ENCODE measurements around the gene CRK. TPM values are rescaled to one million over a fixed set of nuclear protein-coding genes. Genes with fewer than 3 reads are reported as not detected.

CRK gene
- total RNA-seq, 2 donors from 2014 or later, result 36.0 to 49.8 TPM

- no peak for TF ChIP-seq CTCF (IDR thresholded peaks at IDR 0.05)
- no peak overlapping the region for H3K27ac ChIP-seq
- H3K4me3 ChIP-seq, result no peak overlapping the region
- peaks cover 0 to 90% of the 10 kb centered on the region in 2 donors for H3K4me1 ChIP-seq
- H3K9me3 ChIP-seq, result no peaks in the 10 kb centered on the region
- no peak for DNase-seq (ENCODE audit: low spot score)
- H3K27me3 ChIP-seq, result no peaks in the 10 kb centered on the region
- H3K36me3 ChIP-seq, result no peaks in the 10 kb centered on the region
Observed at GRCh38 chr17:1374431-1375177, 81.4 kb downstream of the CRK start.

- Histone ChIP-seq H3K36me3 (no peaks in the 10 kb centered on the region), H3K4me3 (no peak overlapping the region), H3K9me3 (no peaks in the 10 kb centered on the region), H3K27ac (no peak overlapping the region), H3K27me3 (no peaks in the 10 kb centered on the region), H3K4me1 (peaks cover 0 to 90% of the 10 kb centered on the region in 2 donors)
- no peak for DNase-seq (ENCODE audit: low spot score)
- TF ChIP-seq CTCF (IDR thresholded peaks at IDR 0.05), result no peak
Observed at GRCh38 chr17:1373707-1374237, 82.3 kb downstream of the CRK start.

- Histone ChIP-seq H3K4me1 (peaks cover 0 to 88% of the 10 kb centered on the region in 2 donors), H3K36me3 (no peaks in the 10 kb centered on the region), H3K4me3 (no peak overlapping the region), H3K27ac (no peak overlapping the region), H3K27me3 (no peaks in the 10 kb centered on the region), H3K9me3 (no peaks in the 10 kb centered on the region)
- DNase-seq (ENCODE audit: low spot score), result no peak
- no peak for TF ChIP-seq CTCF (IDR thresholded peaks at IDR 0.05)
Observed at GRCh38 chr17:1372618-1373017, 83.4 kb downstream of the CRK start.

GRCh38 chr17:1371893-1372590 is 84.0 kb downstream of the CRK start:
- Histone ChIP-seq H3K9me3 (no peaks in the 10 kb centered on the region), H3K36me3 (no peaks in the 10 kb centered on the region), H3K27me3 (no peaks in the 10 kb centered on the region), H3K4me3 (no peak overlapping the region), H3K27ac (no peak overlapping the region), H3K4me1 (peaks cover 0 to 88% of the 10 kb centered on the region in 2 donors)
- TF ChIP-seq CTCF (IDR thresholded peaks at IDR 0.05), result no peak
- no peak for DNase-seq (ENCODE audit: low spot score)

Other genes with a start within 250 kb of the CRK start
- gene BHLHA9, start 185.8 kb downstream of the CRK start, total RNA-seq, result not detected
- gene TRARG1, start 176.6 kb downstream of the CRK start, total RNA-seq, result 1 to 10 TPM in 1 of 2 donors, under 1 TPM in 1; 0.48 to 4.2 TPM
- 100 to 1,000 TPM; 655 to 703 TPM for gene YWHAE, start 56.0 kb downstream of the CRK start, total RNA-seq
- gene MYO1C, start 36.5 kb upstream of the CRK start, total RNA-seq, result 100 to 1,000 TPM in 1 of 2 donors, 10 to 100 TPM in 1; 83.6 to 161 TPM
- 10 to 100 TPM; 64.9 to 78.1 TPM for gene INPP5K, start 60.4 kb upstream of the CRK start, total RNA-seq
- gene PITPNA, start 106.6 kb upstream of the CRK start, total RNA-seq, result 10 to 100 TPM; 35.1 to 39.6 TPM
- gene SLC43A2, start 172.6 kb upstream of the CRK start, total RNA-seq, result 1 to 10 TPM; 3.6 to 9.8 TPM
- 10 to 100 TPM in 1 of 2 donors, 1 to 10 TPM in 1; 8.6 to 14.8 TPM for gene SCARF1, start 189.5 kb upstream of the CRK start, total RNA-seq
- gene RILP, start 193.6 kb upstream of the CRK start, total RNA-seq, result 10 to 100 TPM; 38.6 to 60.7 TPM
- 100 to 1,000 TPM in 1 of 2 donors, 10 to 100 TPM in 1; 90.1 to 144 TPM for gene PRPF8, start 228.6 kb upstream of the CRK start, total RNA-seq